Stomach (tissue), 4 donors: Measurements from ENCODE around the gene MYOM1.

Source experiments
- CTCF ChIP-seq, 7 experiments: fragments of 450-650 bp in 4 of 7; fragments of 200-600 bp in 3 of 7; sonication (generic) in 3 of 7; IDR thresholded peaks; one replicate each; pipeline ENCODE4 v1.5.1; 2016 to 2019; ENCODE audit warnings: antibody characterized with exemption in 7 of 7, control low read depth in 2 of 7, mild to moderate bottlenecking in 1 of 7
- EP300 ChIP-seq: sonication (generic); formaldehyde crosslinking; IDR thresholded peaks from one replicate; pipeline ENCODE4 v1.6.1; 2017; ENCODE audit warnings: antibody characterized with exemption
- POLR2A ChIP-seq, 4 donors: fragments of 450-650 bp; IDR thresholded peaks; one replicate each; pipeline ENCODE4 v1.6.1; 2016; ENCODE audit warnings: antibody characterized with exemption in 4 of 4, control low read depth in 2 of 4, mild to moderate bottlenecking in 1 of 4, moderate library complexity in 1 of 4

GRCh38 chr18:3162181-3162580 lies 57.6 kb downstream of the MYOM1 start:
- no peak for TF ChIP-seq CTCF (IDR thresholded peaks at IDR 0.05)
- no peak for TF ChIP-seq POLR2A (IDR thresholded peaks at IDR 0.05)
- TF ChIP-seq EP300: no peak
